Stimulated activated CD8-positive, alpha-beta memory T cell treated with anti-CD3 and anti-CD28 coated beads, Interleukin-15, amount 100 ng/mL, for 24 hours (primary cell): ENCODE data around the gene KLHL5.
"Not testable (repeated sequence)": the region's sequence is repeated elsewhere in the genome, so short reads cannot be mapped to it uniquely, and the experiment has no call there.

Experiments used
- DNase-seq: peaks from one replicate; pipeline ENCODE4 v3.0.0-alpha.2; 2020; ENCODE audit warnings: low read depth

The KLHL5 gene

GRCh38 chr4:39103291-39103690, 41.3 kb downstream of the KLHL5 start:
- DNase-seq, result no peak

DNA sequence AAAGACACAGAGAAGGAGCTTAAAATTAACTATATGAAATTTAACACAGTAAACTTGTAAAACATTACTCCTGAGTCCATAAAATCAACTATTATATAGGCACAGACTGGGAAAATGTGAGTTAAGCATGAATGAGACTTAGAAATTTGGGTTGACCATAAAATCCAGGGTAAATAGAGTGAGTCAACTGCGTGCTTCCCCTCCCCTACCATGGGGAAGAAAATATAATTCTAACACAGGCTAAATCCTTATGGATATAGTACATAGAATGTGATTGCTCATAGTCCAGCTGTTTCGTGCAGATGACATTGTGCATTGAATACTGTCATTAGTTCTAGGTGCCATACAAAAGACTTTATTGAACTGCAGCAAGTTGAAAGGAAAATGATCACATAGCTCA, 42.2 kb downstream of the KLHL5 start:
- no peak for DNase-seq

GRCh38 chr4:39106011-39106410, 44.0 kb downstream of the KLHL5 start:
- DNase-seq, result no peak

GRCh38 chr4:39114436-39114835, 52.4 kb downstream of the KLHL5 start:
- no peak for DNase-seq

GRCh38 chr4:39118034-39118658, 56.1 kb downstream of the KLHL5 start:
- DNase-seq, result no peak

GRCh38 chr4:39120418-39120817, 58.4 kb downstream of the KLHL5 start:
- no peak for DNase-seq

GRCh38 chr4:39124885-39125599, 63.0 kb downstream of the KLHL5 start:
- DNase-seq, result no peak

DNA sequence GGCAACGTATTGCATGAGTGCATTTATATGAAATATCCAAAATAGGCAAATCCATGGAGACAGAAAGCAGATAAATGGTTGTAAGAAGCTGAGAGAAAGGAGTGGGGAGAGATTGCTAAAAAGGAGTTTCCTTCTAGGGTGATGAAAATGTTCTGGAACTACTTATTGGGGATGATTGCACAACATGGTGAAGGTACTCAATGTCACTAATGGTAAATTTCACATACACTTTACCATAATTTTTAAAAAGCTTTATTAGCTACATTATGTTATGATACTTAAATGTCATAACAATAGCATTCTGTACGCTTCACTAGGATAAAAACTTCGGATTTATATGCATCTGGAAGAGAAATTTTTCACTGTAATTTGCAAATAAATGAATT, 63.6 kb downstream of the KLHL5 start:
- DNase-seq, result no peak

DNA sequence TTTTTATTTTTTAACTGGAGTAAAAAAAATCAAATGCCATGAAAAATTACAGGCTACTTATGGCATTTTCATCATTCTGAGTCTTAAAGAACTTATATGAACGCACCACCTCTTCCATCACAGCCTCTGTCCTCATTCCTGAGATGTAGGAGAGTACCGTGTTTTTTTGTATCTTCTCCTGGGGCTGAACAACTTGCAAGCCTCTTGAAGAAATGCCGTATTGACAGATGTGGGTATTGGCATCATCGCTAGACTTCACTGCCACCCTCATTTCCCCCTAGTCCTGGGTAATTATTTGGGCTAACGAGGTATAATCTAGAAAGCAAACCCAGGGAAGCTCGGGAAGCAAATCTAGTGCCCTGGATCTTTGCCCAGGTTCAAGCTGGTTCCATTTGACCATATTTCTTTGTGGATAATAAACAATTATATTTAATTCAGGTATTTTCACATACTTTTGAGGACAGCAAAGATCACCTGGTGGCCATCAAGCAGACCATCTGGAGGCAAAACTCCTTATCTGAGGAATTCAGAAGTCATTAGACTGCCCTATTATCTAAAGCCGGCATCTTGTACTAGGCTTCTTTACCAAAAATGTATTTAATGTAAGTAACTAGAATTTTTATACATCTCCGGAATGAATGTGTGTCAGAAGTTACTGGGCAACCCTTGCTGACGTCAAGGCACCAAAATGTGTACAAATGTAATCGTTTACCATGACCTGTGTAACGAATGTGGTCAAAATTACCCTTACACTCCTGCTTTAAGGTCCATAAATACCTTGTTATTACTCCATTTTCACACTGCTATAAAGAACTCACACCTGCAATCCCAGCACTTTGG, 64.4 kb downstream of the KLHL5 start:
- no peak for DNase-seq

GRCh38 chr4:39133623-39134022, 71.6 kb downstream of the KLHL5 start:
- no peak for DNase-seq

DNA sequence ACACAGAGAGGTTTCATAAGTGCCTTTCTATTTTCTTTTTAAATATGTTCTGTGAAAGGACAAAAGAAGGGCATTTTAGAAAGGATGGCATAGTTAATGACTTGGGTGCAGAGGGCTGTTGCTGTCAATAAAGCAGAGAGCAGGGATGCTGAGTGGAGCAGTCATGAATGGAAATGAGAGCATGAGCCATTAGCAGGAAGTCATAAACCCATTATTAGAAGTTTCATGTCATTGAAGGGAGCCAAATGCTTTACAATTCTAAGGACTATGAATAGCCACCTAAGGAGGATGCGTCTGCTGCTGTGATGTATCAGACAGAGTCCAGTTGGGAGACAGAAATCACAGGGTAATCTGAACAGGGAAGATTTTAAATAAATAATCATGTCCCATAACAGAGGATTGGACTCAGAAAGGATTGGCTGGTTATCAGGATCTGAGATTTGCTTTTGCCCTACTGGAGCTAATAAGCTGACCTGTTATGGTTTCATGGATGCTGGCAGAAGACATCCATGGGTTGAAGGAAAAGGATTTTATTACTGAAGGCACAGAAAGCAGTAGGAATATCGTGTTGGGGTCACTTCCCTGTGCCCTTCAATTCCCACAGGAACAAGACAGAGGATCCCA, 72.8 kb downstream of the KLHL5 start:
- no peak for DNase-seq

- not testable (repeated sequence) for DNase-seq
These were observed 76.2 kb downstream of the KLHL5 start for GRCh38 chr4:39138227-39138626.

- no peak for DNase-seq
These were observed 84.2 kb downstream of the KLHL5 start for GRCh38 chr4:39146211-39146610.

GRCh38 chr4:39154009-39154408, 92.0 kb downstream of the KLHL5 start:
- no peak for DNase-seq

DNA sequence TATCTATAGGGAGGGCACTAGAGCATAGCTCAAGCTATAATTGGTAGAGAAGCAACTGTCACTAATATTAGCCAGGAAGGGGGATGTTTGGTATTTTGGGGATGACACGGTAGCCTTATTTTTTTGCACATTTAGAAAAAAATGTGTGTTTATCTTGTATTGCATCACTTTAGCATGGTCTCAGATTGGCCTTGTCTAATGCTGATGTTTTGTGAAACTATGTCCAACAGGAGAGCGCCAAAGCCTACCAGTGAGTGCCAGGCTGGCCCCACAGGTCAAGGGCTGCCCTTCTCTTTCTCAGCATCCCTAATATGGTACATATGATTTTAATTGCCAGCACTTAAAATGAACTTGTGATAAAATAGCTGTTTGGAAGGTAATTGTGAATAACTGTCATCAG, 95.5 kb downstream of the KLHL5 start:
- DNase-seq, result no peak

- DNase-seq, result no peak
These were observed 104.1 kb downstream of the KLHL5 start for GRCh38 chr4:39166177-39166576.

DNA sequence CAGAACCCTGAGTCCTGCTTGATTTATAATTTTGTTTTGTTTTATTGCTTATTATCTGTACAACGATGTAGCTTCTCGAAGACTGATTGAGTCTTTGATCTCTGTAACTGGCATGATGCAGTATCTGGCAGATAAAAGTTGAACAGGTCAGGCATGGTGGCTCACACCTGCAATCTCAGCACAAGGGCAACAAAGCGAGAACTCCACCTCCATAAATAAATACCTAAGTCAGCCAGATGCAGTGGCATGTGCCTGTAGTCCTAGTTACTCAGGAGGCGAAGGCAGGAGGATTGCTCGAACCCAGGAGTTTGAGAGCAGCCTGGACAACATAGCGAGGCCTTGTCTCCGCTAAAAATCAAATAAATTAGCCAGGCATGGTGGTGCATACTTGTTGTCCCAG, 104.6 kb downstream of the KLHL5 start:
- no peak for DNase-seq

GRCh38 chr4:39169426-39169825, 107.4 kb downstream of the KLHL5 start:
- DNase-seq, result no peak

- DNase-seq, result no peak
These were observed 108.3 kb downstream of the KLHL5 start for GRCh38 chr4:39170301-39170700.
